ENCODE data around the gene PHF21A.
"Not testable (repeated sequence)": the region's sequence is repeated elsewhere in the genome, so short reads cannot be mapped to it uniquely, and the experiment has no call there.

Gene PHF21A

DNA sequence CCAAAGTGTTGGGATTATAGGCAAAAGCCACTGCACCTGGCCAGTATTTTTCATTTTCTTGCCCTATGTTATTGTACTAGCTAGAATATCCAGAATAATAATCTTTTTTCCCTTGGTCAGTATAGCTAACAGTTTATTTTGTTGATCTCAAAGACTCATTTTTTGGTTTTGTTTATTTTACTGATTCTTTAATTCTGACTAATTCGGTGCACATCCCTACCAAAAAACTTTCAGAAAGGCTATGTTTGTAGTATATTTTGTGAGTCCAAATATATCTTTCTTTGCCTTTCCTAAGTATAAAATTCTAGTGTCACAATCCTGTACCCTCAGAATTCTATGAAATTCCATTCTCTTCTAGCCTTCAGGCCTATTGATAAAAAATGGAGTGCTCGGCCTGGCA is 84.3 kb downstream of the PHF21A start:
- no peak for DNase-seq

DNA sequence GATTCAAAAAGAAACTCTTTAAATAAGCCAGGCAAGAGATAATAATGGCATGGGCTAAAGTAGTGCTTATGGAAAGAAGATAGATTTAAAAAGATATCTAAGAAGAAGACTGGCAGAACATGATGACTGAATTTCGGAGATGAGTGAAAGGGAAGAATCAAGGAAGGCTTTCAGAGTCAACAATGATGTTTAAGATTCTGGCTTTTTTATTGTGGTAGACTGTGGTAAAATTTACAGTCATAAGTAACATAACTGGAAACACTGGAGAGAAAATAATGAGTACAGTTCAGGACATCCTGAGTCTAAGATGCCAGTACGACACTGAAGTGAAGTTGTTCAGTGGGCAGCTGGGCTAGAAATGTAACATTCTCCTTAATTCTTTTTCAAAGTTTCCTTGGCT is 85.2 kb downstream of the PHF21A start:
- no peak for DNase-seq

DNA sequence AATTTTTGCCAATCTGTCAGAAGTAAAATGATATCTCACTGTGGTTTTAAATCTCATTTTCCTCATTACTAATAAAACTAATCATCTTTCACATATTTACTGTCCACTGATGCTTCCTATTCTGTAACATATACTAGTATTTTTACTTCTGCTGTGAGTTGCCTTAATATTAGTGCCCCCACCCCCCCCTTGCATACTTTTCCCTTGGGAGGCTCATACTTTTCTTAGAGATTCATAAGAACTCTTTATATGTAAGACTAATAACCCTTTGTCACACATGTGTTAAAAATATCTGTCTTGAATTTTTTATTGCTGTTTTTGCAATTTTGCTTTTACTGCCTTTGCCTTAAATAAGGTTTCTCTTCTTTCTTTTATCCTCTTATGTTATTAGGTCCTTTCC is 87.2 kb downstream of the PHF21A start:
- no peak for DNase-seq

DNA sequence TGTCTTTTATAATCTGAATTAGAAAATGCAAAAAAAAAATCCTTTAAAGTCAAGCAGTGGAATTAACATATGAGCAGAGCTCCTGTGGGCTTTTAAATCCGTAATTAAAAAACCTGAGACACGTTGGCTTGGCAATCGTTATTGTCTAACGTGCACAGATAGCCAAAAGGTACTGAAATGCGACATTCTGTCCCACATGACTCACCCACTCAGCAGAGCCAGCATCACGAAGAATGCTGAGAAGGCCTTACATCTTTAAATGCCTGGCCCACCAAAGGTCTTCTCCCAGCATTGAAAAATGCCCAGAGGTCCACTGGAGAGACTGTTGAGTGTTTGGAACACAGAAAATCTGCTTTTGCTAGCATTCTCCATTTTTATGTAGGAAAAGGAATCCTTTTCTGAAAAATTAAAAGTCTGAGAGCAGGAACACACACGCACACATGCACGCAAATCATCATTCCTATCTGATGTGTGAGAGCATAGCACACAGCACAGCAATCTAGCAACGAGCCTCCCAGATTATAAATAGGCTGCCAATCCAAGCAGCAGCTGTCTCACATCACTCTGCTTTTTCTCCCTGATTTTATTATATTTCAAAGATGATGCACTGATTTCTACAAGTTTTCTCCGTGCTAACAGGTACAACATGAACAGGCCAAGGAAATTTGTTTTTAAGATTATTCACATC is 94.5 kb downstream of the PHF21A start:
- peak in 12 of 58 donors; percentile 3 to 57 (median 20) for DNase-seq

DNA sequence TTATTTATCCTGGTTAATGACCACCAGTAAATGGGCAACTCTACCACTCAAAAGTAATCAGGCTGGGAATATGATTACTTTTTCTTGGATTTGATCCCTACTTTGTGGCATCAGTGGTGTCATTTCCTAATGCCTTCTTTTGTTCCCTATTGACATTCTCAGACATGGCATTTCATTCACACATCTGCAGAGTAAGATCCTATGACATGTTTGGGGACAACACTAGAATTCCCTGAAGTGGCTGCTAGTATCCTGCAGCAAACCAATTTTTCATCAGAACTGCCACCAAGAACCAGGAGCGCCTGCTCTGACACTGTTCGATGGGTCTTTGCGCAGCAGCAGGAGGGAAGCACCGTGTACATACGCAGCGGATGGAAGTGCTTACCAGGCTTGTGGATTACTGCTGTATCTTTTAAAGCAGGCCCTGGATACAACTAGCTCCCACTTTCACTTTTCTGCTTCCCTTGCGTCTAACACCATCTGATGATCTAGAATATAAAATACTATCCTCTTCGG is 101.1 kb downstream of the PHF21A start:
- no peak for DNase-seq

DNA sequence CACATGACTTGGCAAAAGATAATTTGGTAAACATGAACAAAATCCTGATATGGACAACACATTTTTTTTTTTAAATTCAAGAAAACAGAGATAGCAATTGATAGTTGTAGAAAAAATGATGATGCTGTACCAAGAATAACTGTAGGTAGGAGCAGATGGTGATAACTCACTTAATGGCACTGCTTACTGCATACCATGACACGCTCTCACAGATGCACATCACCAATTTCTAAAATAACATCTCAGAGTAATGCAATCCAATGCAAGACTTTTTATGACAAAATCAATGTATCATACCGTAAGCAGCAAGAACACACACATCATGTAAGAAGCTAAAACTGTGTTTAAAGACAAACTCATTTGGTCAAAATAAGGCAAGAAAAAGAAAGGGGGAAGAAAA is 102.6 kb downstream of the PHF21A start:
- DNase-seq = no peak

DNA sequence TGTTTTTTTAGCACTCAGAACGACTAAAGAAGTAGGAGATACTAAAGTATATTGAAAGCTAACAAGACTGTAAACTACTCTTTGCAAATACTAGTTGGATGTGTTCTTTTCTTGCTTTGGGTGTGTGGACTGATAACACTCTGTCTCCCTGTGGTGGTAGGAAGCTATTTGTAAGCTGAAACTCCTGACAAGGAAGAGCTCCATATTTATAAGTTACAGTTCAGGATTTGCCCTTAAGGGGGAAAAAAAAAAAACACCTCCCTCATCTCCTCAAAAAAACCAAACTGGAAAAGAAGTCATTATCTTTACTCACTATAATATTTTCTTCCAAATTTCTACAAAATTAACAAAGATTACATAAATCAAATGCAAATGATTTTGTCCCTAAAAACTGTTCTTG is 103.9 kb downstream of the PHF21A start:
- no peak for DNase-seq

DNA sequence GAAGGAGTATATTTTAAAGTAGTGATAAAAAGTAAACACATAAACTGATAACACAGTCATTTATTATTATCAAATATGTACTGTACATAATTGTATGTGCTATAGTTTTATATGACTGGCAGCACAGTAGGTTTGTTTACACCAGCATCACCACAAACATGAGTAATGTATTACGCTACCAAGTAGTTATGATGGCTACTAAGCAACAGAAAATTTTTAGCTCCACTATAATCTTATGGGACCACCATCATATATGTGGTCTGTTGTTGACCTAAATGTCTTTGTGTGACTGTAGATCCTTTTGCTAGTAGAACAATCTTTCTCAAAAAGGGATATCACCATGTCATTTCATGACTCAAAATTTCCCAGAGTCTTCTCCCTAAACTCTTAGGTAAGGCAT is 105.3 kb downstream of the PHF21A start:
- no peak for DNase-seq

DNA sequence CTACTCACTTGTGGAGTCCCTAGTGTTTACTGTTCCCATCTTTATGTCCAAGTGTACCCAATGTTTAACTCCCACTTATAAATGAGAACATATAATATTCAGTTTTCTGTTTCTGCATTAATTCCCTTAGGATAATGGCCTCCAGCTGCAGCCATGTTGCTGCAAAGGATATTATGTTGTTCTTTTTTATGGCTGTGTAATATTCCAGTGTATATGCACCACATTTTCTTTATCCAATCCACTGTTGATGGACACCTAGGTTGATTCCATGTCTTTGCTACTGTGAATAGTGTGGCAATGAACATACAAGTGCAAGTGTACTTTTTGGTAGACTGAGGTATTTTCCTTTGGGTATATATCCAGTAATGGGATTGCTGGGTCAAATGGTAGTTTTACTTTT is 107.1 kb downstream of the PHF21A start:
- not testable (repeated sequence) for DNase-seq

DNA sequence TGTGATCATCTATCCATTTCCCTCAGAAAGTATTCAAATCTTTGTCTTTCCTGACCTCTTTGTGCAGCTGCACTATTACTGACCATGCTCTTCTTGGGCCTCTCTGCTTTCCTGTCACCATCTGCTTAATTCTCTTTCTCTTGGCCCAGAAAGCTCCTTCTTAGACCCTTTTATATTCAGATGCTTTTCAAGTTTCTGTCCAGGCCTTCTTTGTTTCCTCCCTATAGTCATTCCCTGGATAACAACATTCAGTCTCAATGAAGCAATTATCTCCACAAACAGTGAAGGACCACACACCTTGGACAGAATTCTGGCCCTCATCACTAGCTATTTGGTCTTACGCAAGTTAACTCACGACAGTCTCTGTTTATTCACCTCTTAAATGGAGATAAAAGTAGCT is 109.1 kb downstream of the PHF21A start:
- no peak for DNase-seq

DNA sequence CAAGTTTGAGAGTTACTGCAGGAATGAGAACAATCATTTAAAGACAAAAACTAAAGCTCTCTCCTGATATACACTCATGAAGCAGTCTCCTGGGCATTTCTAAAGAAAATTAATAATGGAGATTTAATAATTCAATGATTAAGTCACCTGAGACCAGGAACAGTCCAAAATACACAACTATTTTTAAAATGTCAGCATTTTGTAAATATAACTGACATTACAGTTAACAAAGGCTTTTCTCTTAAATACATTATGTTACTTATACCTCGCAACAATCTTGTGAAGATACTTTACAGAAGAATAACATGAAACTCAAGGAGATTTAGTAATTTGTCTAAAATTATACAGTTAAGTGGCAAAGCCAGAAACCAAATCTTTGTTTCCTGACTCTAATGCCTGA is 111.2 kb downstream of the PHF21A start:
- no peak for DNase-seq

DNA sequence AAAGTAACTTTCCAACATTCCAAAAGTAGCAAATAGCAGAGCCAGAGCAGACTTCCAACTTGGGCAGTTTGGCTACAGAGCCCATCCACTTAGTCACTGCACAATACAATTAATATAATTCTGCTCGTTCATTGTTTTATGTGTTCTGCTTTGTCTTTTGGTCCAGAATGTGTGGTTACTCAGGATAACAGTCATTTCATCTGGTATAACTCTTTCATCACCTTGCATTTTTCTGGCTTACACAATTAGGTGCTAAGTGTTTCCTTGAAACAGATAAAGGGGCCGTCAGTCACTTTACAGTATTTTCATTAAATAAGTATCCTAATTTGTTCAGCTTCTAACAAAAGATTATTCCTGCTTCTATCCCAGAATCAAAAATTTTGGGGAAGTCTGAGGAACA is 111.6 kb downstream of the PHF21A start:
- no peak for DNase-seq

DNA sequence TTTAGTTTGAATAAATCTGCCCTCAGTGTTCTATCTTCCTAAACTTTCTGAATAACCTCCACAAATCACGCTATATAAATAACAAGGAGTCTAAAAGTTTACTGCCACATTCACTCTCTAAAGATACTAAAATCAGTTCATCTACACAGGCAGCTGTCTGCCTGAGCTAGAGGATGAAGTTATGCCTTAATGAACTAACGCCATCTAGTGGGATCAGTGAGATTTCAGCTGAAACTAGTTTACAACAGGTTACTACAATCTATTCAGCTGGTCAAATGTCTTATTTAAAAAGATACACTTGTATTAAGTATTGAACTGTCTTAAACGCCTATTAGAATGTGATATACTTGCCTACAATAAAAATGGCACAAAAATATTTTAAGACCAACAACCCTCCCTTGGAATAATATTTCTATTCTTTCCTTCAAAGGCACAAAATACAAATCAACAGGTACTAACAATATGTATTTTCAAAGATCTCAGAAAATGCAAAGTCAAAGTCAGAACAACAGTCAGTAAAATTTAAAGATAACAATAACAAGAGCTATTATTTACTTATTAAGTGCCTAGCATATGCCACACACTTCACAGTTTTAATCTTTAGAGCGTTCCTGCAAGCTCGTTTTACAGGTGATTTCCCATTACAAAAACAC is 114.7 kb downstream of the PHF21A start:
- DNase-seq = peak in 5 of 58 donors; percentile 2 to 73 (median 43)

DNA sequence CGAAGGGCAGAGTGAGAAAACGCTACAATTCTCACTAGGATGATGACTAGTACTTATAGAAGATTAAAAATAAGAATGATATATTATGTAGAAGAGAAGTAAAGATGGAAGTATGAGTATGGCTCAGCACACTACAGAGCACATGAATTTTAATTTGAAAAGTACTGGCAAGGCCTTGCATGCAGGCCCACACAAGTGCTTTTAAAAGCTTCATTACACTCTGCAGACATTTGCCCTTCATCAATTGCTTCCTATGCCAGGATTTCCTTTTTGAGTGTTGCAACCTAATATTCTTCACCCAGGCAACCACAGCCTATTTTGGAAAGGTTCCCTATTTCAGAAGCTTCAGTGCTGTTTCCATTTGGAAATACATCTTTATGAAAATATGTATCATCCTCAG is 117.7 kb downstream of the PHF21A start:
- peak in 2 of 58 donors; percentile 16 to 32 for DNase-seq

DNA sequence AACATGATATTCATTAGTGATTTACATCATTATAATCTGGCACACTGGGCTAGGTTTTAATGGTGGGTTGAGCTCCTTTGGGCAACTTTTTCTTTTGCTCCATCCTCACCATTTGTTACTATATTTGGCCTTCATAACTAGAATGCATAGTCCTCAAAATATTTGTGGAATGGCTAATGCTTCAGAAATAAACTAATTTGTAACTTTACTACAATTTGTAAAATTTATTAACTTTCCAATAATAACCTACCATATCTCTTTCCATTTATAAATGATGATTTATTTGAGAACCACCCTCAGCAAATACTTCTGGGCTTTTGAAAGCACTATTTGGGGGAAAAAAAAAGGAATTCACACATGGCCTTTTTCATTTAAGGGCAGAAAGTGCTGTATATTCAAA is 119.1 kb downstream of the PHF21A start:
- no peak for DNase-seq

DNA sequence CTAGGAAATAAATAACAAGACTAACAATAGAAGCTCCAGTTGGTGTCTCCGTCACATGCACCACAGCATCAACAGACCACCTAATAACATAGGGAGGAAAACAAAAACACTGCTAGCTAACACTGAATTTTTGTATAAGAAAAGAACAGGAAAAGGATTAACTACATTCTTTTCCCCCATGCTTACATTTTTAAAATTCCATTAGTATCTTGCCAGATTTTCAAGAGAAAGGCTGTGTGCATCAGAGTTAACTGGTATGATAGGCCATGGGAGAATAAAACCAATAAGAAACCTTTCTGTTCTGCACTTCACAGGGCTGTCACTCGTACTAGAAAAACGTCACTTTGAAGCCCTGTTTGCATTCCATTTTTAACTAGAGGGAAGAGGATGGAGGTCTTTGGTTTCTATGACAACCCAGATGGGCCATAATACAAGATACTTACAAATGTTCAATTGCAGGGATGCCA is 119.8 kb downstream of the PHF21A start:
- DNase-seq = no peak

DNA sequence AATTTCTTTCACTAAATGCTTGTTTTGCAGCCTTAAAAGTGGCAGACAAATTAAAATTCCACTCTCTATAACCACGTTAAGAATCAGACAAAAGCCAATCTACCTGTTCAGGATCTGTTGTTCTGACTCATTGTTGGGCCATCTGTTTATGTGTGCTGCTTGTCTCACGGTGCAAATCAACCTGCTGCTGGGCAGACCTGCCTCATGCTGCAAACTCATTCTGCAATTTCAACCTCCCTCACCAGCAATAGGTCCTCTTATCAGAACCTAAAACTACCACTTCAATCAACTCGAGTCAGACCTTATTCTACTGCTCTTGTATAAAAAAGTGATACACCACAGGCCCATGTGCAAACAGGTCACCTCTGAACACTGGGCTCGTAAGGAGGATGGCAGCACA is 123.7 kb downstream of the PHF21A start:
- no peak for DNase-seq

DNA sequence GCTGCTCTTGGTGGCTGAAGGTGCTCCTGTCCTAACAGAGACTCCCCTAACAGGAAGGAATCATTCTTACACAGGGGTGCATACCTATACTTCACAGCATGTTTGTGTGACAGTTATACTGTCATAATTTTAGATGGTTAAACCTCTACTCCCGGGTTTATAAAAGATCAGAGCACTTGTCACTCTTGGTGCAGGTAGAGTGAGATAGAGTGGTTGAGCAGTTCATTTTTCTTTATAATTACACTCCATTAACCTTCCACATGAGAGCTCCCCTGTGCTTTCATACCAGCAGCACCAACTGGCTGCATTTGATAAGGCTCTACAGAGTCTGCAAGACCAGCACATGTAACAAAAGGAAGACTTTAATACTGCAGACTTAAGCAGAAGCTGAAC is 125.9 kb downstream of the PHF21A start:
- no peak for DNase-seq

DNA sequence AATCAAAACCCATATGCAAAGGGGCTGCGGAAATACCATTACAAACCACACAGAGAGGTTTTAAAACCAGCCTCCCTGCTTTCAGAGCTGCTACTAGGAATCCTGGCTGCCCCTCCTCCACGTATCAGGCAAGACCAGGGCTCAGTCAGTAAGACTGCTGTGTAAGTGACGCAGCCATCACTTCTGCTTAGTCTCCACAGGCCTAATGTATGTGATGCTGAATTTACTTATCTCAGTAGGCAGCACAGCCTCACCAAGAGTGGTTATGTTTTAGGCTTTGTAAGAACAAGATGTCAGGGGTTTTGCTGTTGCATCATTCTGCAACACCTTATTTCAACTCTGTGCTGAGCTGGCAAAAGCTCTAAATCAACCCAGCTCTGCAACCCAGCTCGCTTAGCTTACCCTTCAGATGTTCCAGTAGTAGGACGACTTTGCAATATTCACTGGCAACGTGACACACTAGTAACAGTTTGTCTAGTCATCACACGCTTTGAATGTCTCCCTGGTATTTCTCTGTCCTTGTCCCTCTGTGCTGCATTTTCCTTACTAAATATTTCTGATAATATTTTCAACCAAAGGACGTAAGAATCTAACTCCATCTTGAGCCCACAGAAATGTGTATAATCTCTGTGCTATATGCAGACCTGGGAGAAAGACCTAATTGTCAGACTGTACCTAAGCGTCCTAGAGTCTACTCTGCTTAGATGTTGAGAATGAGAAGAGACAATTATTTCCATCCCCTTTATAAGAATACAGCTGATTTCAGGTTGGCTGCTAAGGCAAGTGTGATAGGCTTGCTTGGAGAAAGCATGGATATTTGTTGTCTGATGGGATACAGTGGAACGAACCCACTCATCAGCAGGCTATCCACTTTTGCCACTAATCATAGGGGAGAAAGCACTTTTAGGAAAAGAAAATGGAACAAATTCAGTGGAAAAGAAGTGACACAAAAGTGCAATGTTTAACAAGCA is 126.6 kb downstream of the PHF21A start:
- DNase-seq = peak in 1 of 58 donors; percentile 12

DNA sequence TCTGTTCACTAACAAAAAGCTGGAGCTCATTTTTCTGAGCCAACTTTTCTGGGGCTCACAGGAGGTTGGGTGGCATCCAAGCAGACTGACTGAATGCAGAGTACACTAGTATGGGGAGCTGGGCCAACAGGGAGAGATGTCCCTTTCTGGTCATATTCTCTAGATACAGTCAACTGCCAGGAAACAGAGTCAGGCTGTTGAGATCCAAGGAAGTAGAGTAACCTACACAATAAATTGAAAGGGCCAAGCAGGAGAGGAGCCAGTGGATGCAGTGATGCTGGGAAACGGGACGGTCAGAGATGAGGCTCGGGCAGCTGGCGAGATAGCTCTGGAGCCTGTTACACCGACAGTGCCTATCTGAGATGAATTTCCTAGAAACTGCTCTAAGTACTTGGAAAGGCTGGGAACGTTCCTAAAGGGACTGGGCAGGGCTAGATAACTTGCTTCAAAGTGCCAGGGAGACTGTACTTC is 127.7 kb downstream of the PHF21A start:
- peak in 53 of 58 donors; percentile 15 to 90 (median 63) for DNase-seq

DNA sequence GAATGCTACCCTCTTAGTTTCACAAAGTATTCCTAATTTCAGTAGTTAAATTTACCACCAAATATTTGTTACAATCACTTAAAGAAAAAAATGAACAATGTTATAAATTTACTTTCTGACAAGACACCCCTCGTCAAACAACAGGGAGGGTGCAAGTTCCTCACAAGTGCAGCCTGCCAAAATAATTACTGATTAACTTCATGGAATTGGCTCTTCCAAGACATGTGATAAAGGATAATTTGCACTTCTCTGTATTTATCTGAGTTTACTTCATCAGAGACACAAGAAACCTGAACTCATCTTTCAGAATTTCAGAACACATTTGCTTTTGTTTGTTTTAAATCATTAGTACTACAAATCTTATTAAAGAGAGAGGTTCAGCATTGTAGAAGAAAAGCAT is 132.3 kb downstream of the PHF21A start:
- DNase-seq = no peak

DNA sequence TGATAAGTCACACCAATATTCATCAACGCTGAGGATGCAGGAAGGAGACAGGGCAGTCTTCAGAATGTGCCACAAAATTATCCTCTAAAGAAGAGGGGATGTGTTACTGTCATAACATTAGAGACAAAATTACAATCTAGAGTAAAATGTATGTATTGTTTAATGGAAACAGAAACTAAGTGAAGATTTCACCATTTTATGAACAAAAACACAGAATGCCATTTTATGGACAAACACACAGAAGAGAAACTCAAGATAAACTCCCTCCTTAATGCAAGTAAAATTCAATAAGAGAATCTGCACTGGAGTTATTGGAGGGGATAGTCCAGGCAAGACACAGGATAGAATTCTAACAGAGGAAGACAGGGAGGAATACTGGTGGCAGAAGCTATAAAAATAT is 136.0 kb downstream of the PHF21A start:
- no peak for DNase-seq
